Hematopoietic multipotent progenitor cell treated with erythropoietin and hydrocortisone succinate and interleukin-3 and kit ligand, for 4 days (in vitro differentiated cells): ENCODE measurements around the gene MCM7.
A peak's percentile ranks its signal among the peaks of the same experiment; 100 is the strongest.

Experiments
- DNase-seq: peaks from one replicate; pipeline ENCODE4 v3.0.0-alpha.2; 2015

MCM7 gene

GRCh38 chr7:100122067-100122466, 20.9 kb upstream of the MCM7 start:
- DNase-seq = no peak

GRCh38 chr7:100120733-100121036, 19.5 kb upstream of the MCM7 start:
- DNase-seq = no peak

GRCh38 chr7:100119970-100120732, 19.0 kb upstream of the MCM7 start:
- peak; percentile 78 for DNase-seq

GRCh38 chr7:100119072-100119969, 18.1 kb upstream of the MCM7 start, which contains the start of the genes CNPY4 and TAF6:
Gene CNPY4 (plus strand): TSS chr7:100119634. CDS start chr7:100119745, 111 bp downstream.
Gene TAF6 (minus strand): TSS chr7:100119358. CDS start chr7:100114209, 5,149 bp downstream.
- peak; percentile 98 for DNase-seq

GRCh38 chr7:100118388-100119071, 17.3 kb upstream of the MCM7 start:
- peak; percentile 70 for DNase-seq

GRCh38 chr7:100115026-100115425, 13.8 kb upstream of the MCM7 start:
- no peak for DNase-seq

- DNase-seq = no peak
Measured at GRCh38 chr7:100111914-100112313, 10.7 kb upstream of the MCM7 start.

- no peak for DNase-seq
Measured at GRCh38 chr7:100111156-100111555, 10.0 kb upstream of the MCM7 start.

- DNase-seq = no peak
Measured at GRCh38 chr7:100109521-100110163, 8.4 kb upstream of the MCM7 start.

- no peak for DNase-seq
Measured at GRCh38 chr7:100107890-100108289, 6.7 kb upstream of the MCM7 start.

- no peak for DNase-seq
Measured at GRCh38 chr7:100107125-100107737, 6.0 kb upstream of the MCM7 start.

GRCh38 chr7:100106633-100107032, 5.4 kb upstream of the MCM7 start:
- no peak for DNase-seq

GRCh38 chr7:100105534-100105933, 4.3 kb upstream of the MCM7 start:
- DNase-seq = no peak

- DNase-seq = no peak
Measured at GRCh38 chr7:100102950-100103840, 2.0 kb upstream of the MCM7 start.

- peak; percentile 96 for DNase-seq
Measured at GRCh38 chr7:100100420-100101015, 679 bp downstream of the MCM7 start.

- DNase-seq = no peak
Measured at GRCh38 chr7:100099452-100099851, 1.7 kb downstream of the MCM7 start.

- DNase-seq = no peak
Measured at GRCh38 chr7:100098913-100099312, 2.3 kb downstream of the MCM7 start.

- DNase-seq = no peak
Measured at GRCh38 chr7:100095704-100096103, 5.5 kb downstream of the MCM7 start.

GRCh38 chr7:100095289-100095688, 5.9 kb downstream of the MCM7 start:
- no peak for DNase-seq

- DNase-seq = no peak
Measured at GRCh38 chr7:100093925-100094486, 7.2 kb downstream of the MCM7 start.

- DNase-seq = no peak
Measured at GRCh38 chr7:100093498-100093897, 7.7 kb downstream of the MCM7 start.
